HG03039 (cell line): ENCODE data around the gene CCKAR.

Experiments
- ATAC-seq: cut with Tn5 transposase; IDR thresholded peaks from one replicate; pipeline ENCODE4 v1.9.1; 2021; ENCODE audit warnings: mild to moderate bottlenecking, moderate library complexity; ENCODE audit not compliant: unreplicated experiment

CCKAR gene

DNA sequence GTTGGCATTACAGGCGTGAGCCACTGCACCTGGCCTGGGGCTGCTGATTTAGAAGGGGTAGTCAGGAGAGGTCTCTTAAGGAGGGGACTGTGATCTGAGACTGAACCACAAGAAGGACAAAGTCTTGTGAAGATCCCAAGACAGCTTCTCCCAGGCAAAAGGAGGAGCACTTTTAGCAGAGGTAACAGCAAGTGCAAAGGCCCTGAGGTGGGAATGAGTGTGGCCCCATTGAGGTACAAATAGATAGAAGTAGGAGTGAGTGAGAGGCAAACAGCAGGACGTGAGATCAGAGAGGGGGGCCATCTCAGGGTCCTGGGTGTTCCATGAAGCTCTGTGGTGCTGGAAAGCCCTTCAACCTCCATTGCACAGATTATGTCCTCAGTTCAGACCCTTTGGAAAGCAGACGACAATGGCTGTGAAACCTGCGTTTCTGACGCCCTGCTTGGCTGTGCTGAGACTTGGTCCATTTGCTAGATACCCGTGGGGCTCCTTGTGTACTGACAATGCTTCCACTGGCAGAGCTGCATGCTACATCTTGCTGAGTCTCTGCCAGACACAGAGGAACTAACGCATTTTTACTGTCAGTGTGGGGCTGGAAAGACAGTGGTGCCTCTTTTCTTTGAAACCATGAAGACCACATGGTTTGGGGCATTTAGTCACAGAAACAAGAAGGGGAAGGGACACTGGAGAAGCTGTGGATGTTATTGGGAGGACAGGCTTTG lies 1.3 kb upstream of the CCKAR start:
- ATAC-seq = no peak

DNA sequence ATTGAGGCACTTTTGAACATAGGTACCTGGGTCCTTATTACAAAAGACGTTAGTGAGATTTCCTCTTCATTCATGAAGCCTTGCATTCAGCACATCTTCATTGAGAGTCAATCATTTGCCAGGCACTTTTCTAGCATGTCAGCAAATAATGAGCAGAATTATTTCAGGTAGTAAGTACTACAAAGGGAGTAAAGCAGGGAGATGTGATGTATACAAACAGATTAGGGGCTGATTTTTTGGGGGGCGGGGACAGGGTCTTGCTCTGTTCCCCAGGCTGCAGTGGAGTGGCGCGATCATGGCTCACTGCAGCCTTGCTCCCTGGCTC lies 638 bp upstream of the CCKAR start:
- no peak for ATAC-seq

- ATAC-seq = no peak
These were observed 941 bp downstream of the CCKAR start for GRCh38 chr4:26489101-26489985.

DNA sequence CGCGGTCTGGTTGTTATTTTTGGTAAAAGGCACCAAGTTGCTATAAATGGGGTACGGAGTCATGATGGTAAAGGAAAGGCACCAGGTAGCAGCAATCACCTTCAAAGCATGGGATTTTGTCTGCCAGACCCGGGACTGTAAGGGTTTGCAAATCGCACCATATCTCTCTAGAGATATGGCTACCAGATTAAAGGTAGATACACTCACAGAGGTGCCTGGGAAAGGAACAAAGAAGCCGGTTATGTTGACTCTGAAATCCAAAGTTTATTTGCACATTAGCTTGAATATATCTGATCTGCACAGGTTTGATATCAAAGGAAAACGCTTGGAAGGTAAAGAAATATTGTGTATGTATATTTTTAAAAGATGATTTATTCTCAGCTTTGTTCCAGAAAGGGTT lies 4.6 kb downstream of the CCKAR start:
- ATAC-seq = no peak

- no peak for ATAC-seq
These were observed 5.8 kb downstream of the CCKAR start for GRCh38 chr4:26484516-26484915.

DNA sequence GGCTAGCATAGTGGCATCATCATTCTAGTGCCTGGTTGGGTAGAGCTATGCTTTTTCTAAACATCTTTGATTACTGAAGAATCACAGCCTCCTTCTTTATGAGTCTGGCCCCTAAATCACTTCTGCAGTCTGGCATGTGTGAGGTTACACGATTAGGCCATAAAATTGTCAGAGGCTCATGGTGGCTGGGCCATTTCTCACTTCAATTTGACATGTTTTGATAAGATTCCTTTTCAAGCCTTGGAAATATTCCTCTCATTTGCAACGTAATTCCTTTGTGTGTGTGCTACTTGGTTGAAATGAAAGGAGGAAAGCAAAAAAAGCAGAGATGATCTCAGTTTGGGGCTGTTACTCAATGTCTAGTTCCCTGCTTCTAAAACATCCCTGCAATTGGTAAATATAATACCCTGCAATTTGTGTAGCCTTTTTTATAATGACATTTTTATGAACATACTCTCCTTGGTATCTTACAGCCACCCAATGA lies 6.2 kb downstream of the CCKAR start:
- no peak for ATAC-seq

DNA sequence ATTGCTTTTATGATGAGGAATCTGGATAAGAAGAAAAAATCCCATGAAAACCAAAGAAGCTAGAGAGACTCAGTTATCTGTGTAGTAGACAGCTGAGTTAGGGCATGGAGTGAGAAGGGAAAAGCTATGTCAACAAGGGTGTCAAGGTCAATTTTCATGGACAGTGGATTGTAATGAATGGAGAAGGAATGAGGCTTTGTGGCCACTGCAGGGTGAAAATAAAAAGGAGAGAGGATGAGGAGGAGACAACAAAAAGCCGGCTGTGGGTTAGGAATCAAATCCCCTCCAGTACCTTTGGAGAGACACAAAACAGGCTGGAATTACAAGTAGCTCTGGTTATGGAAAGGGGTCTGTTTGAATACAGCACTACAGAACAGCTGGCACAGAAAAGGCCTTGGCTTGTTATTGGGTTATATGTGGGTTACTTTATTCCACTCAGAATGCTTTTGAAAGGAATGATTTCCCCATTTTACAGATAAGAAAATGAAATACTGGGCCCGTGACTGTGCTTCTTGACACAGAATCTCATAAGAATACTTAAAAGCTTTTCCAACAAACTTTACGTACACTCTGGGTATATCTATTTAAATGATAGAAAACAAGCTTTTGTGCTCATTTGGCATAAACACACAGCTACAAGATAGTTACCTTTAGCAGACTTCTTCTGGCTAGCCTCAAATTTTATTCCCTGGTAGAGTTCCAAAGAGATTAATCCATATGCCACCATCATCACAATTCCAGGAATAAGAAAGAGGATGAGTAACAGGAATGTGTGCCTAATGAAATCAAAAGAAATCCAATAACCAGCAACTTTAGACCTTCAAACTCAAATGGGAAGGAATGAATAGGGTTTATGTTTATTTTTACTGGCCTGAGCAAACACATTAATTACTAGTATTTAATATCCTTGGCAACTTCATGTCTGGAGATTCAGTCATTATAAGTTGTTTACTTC lies 7.5 kb downstream of the CCKAR start:
- ATAC-seq = no peak

GRCh38 chr4:26478330-26478729 lies 12.0 kb downstream of the CCKAR start:
- no peak for ATAC-seq

DNA sequence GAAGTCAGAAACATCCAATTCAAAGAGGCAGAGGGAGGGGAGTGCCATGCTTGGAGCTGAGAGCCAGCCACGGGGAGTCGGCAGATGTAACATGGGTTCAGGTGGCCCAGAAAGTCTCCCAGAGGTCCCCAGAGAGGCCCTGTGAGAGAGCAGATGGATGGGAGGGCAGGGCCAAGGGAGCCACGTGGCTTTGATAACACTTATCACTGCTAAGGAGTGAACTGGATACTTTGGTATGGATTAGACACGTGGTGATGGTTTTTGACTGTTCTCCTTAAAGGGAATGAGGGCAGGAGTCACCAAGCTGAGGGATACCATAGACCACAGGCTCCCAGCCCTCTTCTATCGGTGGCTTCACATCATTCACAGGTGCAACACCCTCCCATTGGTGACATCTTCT lies 13.7 kb downstream of the CCKAR start:
- ATAC-seq = no peak

DNA sequence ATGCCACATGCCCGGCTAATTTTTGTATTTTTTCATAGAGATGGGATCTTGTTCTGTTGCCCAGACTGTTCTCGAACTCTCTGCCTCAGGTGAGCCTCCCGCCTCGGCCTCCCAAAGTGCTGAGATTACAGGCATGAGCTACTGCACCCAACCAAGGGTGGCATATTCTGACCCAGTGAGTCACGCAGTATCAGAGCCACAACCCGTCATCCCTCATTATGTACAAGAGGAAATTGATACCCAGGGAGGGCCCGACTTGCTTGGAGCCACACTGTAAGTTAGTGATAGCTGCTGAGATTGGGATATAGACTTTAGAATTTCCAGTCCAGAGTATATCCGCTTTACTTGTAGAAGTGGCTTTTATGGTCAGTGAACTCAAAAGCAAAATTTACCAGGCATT lies 14.6 kb downstream of the CCKAR start:
- no peak for ATAC-seq

GRCh38 chr4:26474551-26474950 lies 15.7 kb downstream of the CCKAR start:
- ATAC-seq = no peak

DNA sequence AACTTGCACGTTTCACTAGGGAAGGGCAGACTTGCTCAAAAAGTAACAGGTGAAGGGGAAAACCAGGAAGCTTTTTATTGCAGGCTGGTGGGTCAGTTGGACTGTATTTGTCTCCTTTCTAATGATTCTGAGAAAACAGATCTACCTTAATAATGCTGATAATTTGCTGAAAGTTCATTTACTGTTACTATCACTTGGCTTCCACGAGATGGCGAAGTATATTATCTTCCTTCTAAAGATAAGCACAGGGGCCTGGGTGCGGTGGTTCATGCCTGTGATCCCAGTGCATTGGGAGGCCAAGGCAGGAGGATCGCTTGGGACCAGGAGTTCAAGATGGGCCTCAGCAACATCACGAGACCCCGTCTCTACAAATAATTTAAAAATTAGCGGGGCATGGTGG lies 16.4 kb downstream of the CCKAR start:
- no peak for ATAC-seq

- no peak for ATAC-seq
These were observed 18.4 kb downstream of the CCKAR start for GRCh38 chr4:26471890-26472289.

- ATAC-seq = no peak
These were observed 21.3 kb downstream of the CCKAR start for GRCh38 chr4:26468977-26469376.

GRCh38 chr4:26468283-26468949 lies 21.9 kb downstream of the CCKAR start:
- no peak for ATAC-seq

GRCh38 chr4:26467724-26468123 lies 22.6 kb downstream of the CCKAR start:
- no peak for ATAC-seq

GRCh38 chr4:26466578-26467270 lies 23.6 kb downstream of the CCKAR start:
- no peak for ATAC-seq

GRCh38 chr4:26464420-26465095 lies 25.7 kb downstream of the CCKAR start:
- no peak for ATAC-seq

DNA sequence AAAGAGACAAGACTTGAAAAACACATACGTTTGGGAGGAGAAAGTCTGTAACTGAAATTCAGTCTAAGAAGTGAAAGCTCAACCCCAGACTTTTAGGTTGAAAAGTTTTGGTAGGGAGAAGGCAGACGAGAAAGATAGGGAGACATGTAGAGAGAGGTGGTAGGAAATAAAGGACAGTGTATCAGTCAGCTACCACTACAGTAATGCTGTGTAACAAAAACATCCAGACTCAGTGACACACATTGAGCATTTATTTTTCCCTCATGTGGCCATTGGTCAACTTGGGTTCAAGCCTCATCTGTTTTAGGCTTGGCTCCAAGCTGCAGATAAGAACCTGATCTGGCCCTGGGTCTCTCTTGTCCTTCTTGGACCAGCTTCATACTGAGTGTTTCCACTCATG lies 26.9 kb downstream of the CCKAR start:
- no peak for ATAC-seq
